ENCODE data around the gene THAP4.

DNA sequence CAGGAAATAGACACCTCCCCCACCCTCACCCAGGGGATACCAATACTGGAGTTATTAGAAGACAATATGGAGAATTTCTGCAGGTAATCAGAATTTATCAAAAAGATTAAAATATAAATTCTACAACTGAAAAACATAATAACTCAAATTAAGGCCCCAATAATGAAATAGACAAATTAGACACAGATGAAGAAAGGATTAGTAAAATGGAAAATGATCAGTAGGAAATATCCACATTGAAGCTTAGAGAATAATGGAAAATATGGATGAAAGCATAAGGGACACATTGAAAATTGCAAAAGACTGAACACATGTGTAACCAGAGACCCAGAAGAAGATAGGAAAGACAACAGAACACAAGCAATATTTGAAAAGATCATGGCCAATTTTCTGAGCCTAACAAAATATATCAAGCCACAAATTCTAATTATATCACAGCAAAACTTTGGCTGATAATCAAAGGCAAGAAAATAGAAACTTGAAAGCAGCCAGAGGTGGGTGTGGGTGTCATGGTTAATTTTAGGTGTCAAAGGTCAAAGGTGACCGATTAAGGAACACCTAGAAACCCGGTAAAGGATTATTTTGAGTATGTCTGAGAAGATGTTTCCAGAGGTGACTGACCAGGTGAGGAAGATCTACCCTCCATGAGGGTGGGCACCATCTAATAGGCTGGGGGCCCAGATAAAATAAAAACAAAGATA is 50.2 kb downstream of the THAP4 start:
- TF ChIP-seq USF2 (IDR thresholded peaks at IDR 0.05; ENCODE audit: borderline replicate concordance, low read depth, low read length) (no peak), RFX5 (IDR thresholded peaks at IDR 0.05; ENCODE audit: low read length) (no peak), TAF1 (IDR thresholded peaks at IDR 0.05; ENCODE audit: borderline replicate concordance, low read depth, low read length) (no peak), FOSL2 (IDR thresholded peaks at IDR 0.05; ENCODE audit: borderline replicate concordance, low read depth) (no peak), YY1 (IDR thresholded peaks at IDR 0.05; ENCODE audit: low read depth) (no peak), NFIC (IDR thresholded peaks at IDR 0.05; ENCODE audit: borderline replicate concordance) (no peak)
- TF ChIP-seq, protein P1, sequence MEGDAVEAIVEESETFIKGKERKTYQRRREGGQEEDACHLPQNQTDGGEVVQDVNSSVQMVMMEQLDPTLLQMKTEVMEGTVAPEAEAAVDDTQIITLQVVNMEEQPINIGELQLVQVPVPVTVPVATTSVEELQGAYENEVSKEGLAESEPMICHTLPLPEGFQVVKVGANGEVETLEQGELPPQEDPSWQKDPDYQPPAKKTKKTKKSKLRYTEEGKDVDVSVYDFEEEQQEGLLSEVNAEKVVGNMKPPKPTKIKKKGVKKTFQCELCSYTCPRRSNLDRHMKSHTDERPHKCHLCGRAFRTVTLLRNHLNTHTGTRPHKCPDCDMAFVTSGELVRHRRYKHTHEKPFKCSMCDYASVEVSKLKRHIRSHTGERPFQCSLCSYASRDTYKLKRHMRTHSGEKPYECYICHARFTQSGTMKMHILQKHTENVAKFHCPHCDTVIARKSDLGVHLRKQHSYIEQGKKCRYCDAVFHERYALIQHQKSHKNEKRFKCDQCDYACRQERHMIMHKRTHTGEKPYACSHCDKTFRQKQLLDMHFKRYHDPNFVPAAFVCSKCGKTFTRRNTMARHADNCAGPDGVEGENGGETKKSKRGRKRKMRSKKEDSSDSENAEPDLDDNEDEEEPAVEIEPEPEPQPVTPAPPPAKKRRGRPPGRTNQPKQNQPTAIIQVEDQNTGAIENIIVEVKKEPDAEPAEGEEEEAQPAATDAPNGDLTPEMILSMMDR (IDR thresholded peaks at IDR 0.05): no peak
